GM12878 (cell line): ENCODE results near the gene ATXN1. TPM values are rescaled to one million over a fixed set of nuclear protein-coding genes. Genes with fewer than 3 reads are reported as not detected.

Experiments used
- BHLHE40 ChIP-seq, 2 experiments: fragments of 450-650 bp in 1 of 2; IDR thresholded peaks; 2 replicates each; pipeline ENCODE4 v1.6.1; 2011 to 2017; ENCODE audit warnings: low read depth in 2 of 2, borderline replicate concordance in 1 of 2, improper control_type of control experiment in 1 of 2, low read length in 1 of 2, mild to moderate bottlenecking in 1 of 2
- CEBPB ChIP-seq, 2 experiments: fragments of 150-350 bp in 1 of 2; IDR thresholded peaks; 2 replicates each; pipeline ENCODE4 v1.6.1; 2012 to 2014; ENCODE audit warnings: low read depth in 2 of 2, low read length in 2 of 2, borderline replicate concordance in 1 of 2, inconsistent platforms in 1 of 2
- CUX1 ChIP-seq: IDR thresholded peaks from 2 replicates; pipeline ENCODE4 v1.6.1; 2012; ENCODE audit warnings: improper control_type of control experiment, low read depth, low read length; ENCODE audit not compliant: insufficient replicate concordance
- EP300 ChIP-seq, 2 experiments: fragments of 150-350 bp in 1 of 2; IDR thresholded peaks; 2 replicates each; pipeline ENCODE4 v1.6.1; 2011 to 2012; ENCODE audit warnings: low read depth in 2 of 2, low read length in 2 of 2, borderline replicate concordance in 1 of 2, improper control_type of control experiment in 1 of 2, inconsistent platforms in 1 of 2; ENCODE audit not compliant: control insufficient read depth in 1 of 2
- IRF3 ChIP-seq: fragments of 450-650 bp; IDR thresholded peaks from 2 replicates; pipeline ENCODE4 v1.6.1; 2014; ENCODE audit warnings: mild to moderate bottlenecking
- RAD21 ChIP-seq: IDR thresholded peaks from 2 replicates; pipeline ENCODE4 v1.6.1; 2011; ENCODE audit warnings: mild to moderate bottlenecking, low read depth, low read length, moderate library complexity; ENCODE audit not compliant: insufficient read depth
- SMAD1 ChIP-seq: fragments of 450-650 bp; IDR thresholded peaks from 2 replicates; pipeline ENCODE4 v1.6.1; 2018; ENCODE audit warnings: mild to moderate bottlenecking, low read depth; ENCODE audit not compliant: partially characterized antibody
- SP1 ChIP-seq: IDR thresholded peaks from one replicate; pipeline ENCODE4 v1.6.1; 2011; ENCODE audit warnings: low read depth, low read length
- SREBF1 ChIP-seq: IDR thresholded peaks from 2 replicates; pipeline ENCODE4 v1.6.1; 2012; ENCODE audit warnings: mild to moderate bottlenecking, low read length
- WRNIP1 ChIP-seq: IDR thresholded peaks from 2 replicates; pipeline ENCODE4 v1.6.1; 2011; ENCODE audit warnings: low read depth, low read length, improper control_type of control experiment, borderline replicate concordance
- polyA plus RNA-seq, 11 experiments: library from polyadenylated mRNA; depleted of rRNA in 4 of 11; unstranded in 6 of 11; stranded (reverse) in 5 of 11; fragments of >200 nt; fragmentation: Nextera tagmentation in 4 of 11; fragmentation: Illumina TruSeq in 1 of 11; extraction: Ambion mirVana in 4 of 11; extraction: Trizol in 1 of 11; gene quantifications; 1 replicate in 1 of 11; 2 replicates in 10 of 11; pipeline versions ENCODE4 v1.2.1 to v1.2.3, GENCODE V29; 2011 to 2016; ENCODE audit warnings: inconsistent platforms in 2 of 11, missing spikeins in 2 of 11, low read depth in 1 of 11
- total RNA-seq, 4 experiments: library from RNA; depleted of rRNA in 3 of 4; stranded (reverse); fragments of >200 nt in 3 of 4; fragmentation: Illumina TruSeq in 1 of 4; extraction: Trizol in 1 of 4; gene quantifications; 2 replicates each; pipeline versions ENCODE4 v1.2.1 to v1.2.3, GENCODE V29; 2013 to 2021
- TF ChIP-seq, protein P1 (sequence below): fragments of 450-650 bp; IDR thresholded peaks from 2 replicates; pipeline ENCODE4 v1.6.1; 2017; ENCODE audit warnings: mild to moderate bottlenecking, moderate library complexity
- TF ChIP-seq, protein P2 (sequence below): fragments of 450-650 bp; formaldehyde crosslinking; IDR thresholded peaks from 2 replicates; pipeline ENCODE4 v1.4.0; 2020; ENCODE audit warnings: mild to moderate bottlenecking, moderate library complexity

The ATXN1 gene
- total and polyA plus RNA-seq, 10 of the 15 experiments (the other 5 are each of a cell fraction or from before 2014, with no cell fraction given), result 12.2 to 51.2 (median 20.5) TPM

DNA sequence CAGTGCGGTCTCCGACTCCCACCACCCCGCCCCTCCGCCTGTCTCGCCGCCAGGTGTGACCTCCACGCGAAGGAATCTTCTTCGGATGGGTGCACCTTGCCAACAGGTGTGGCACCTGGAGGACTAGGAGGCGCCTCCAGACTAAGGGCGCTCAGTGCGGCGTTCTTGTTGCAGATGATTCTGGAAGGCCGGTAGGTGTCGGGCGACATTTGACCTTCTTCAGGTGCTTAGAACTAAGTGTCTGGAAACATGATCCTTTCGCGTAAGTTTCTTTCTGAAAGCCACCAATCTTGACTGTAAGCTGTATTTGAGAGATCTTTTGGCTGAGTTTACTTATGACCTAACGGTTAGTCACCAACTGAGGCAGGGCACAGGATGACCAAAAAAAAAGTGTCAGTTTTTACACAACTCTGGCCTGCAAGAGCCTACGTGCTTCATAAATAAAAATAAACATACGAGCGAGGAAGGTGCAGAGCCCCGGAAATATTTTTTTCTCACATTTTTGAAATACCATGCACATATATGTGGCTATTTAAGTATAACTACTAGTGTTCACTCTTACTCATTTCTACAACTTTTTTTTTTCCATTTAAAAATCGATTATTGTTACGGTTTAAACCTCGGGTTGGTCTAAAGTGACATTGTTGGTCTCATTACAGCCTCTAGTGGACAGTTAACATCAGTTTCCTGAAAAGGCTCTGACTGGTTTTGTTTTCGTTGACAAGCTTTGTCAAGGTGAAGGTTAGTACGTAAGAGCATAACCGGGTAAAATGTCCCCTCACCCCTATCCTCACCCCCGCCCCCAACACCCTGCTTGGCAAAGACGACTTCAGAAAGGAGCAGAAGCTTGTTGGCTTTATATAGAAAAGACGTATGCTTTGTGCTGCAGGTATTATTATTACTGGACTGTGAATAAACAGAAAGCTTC, 1.6 kb upstream of the ATXN1 start (continued):
- no peak for TF ChIP-seq BHLHE40 (IDR thresholded peaks at IDR 0.05; ENCODE audit: borderline replicate concordance in 1 of 2, low read depth in 2 of 2, low read length in 1 of 2)
- 0 out of 4 replicates have a peak, but pooled peaks of 1 of the 2 experiments have one; percentile 46 for TF ChIP-seq EP300 (IDR thresholded peaks at IDR 0.05; ENCODE audit: borderline replicate concordance in 1 of 2, control insufficient read depth in 1 of 2, low read depth in 2 of 2, low read length in 2 of 2)
- 0 out of 4 replicates have a peak, but pooled peaks of 1 of the 2 experiments have one; percentile 20 for TF ChIP-seq CEBPB (IDR thresholded peaks at IDR 0.05; ENCODE audit: borderline replicate concordance in 1 of 2, low read depth in 2 of 2, low read length in 2 of 2)
- TF ChIP-seq WRNIP1, result no peak
- TF ChIP-seq, protein P1, sequence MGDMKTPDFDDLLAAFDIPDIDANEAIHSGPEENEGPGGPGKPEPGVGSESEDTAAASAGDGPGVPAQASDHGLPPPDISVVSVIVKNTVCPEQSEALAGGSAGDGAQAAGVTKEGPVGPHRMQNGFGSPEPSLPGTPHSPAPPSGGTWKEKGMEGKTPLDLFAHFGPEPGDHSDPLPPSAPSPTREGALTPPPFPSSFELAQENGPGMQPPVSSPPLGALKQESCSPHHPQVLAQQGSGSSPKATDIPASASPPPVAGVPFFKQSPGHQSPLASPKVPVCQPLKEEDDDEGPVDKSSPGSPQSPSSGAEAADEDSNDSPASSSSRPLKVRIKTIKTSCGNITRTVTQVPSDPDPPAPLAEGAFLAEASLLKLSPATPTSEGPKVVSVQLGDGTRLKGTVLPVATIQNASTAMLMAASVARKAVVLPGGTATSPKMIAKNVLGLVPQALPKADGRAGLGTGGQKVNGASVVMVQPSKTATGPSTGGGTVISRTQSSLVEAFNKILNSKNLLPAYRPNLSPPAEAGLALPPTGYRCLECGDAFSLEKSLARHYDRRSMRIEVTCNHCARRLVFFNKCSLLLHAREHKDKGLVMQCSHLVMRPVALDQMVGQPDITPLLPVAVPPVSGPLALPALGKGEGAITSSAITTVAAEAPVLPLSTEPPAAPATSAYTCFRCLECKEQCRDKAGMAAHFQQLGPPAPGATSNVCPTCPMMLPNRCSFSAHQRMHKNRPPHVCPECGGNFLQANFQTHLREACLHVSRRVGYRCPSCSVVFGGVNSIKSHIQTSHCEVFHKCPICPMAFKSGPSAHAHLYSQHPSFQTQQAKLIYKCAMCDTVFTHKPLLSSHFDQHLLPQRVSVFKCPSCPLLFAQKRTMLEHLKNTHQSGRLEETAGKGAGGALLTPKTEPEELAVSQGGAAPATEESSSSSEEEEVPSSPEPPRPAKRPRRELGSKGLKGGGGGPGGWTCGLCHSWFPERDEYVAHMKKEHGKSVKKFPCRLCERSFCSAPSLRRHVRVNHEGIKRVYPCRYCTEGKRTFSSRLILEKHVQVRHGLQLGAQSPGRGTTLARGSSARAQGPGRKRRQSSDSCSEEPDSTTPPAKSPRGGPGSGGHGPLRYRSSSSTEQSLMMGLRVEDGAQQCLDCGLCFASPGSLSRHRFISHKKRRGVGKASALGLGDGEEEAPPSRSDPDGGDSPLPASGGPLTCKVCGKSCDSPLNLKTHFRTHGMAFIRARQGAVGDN, result peak; percentile 20
- TF ChIP-seq, protein P2, sequence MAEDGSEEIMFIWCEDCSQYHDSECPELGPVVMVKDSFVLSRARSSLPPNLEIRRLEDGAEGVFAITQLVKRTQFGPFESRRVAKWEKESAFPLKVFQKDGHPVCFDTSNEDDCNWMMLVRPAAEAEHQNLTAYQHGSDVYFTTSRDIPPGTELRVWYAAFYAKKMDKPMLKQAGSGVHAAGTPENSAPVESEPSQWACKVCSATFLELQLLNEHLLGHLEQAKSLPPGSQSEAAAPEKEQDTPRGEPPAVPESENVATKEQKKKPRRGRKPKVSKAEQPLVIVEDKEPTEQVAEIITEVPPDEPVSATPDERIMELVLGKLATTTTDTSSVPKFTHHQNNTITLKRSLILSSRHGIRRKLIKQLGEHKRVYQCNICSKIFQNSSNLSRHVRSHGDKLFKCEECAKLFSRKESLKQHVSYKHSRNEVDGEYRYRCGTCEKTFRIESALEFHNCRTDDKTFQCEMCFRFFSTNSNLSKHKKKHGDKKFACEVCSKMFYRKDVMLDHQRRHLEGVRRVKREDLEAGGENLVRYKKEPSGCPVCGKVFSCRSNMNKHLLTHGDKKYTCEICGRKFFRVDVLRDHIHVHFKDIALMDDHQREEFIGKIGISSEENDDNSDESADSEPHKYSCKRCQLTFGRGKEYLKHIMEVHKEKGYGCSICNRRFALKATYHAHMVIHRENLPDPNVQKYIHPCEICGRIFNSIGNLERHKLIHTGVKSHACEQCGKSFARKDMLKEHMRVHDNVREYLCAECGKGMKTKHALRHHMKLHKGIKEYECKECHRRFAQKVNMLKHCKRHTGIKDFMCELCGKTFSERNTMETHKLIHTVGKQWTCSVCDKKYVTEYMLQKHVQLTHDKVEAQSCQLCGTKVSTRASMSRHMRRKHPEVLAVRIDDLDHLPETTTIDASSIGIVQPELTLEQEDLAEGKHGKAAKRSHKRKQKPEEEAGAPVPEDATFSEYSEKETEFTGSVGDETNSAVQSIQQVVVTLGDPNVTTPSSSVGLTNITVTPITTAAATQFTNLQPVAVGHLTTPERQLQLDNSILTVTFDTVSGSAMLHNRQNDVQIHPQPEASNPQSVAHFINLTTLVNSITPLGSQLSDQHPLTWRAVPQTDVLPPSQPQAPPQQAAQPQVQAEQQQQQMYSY (CRISPR knock-in tag), result no peak
- TF ChIP-seq RAD21, result peak; percentile 88
- no peak for TF ChIP-seq SP1
- TF ChIP-seq SMAD1, result no peak
- peak; percentile 90 for TF ChIP-seq CUX1
- TF ChIP-seq IRF3, result no peak
- TF ChIP-seq SREBF1, result no peak
